ENCODE results near the gene ARSJ.

The ARSJ gene

GRCh38 chr4:113899271-113900070, 80.0 kb downstream of the ARSJ start:
- peak; percentile 42 to 53 for DNase-seq

GRCh38 chr4:113893546-113893945, 85.9 kb downstream of the ARSJ start:
- peak; percentile 4 to 13 for DNase-seq

- DNase-seq, result no peak
Observed at GRCh38 chr4:113888006-113888405, 91.4 kb downstream of the ARSJ start.

- DNase-seq, result no peak
Observed at GRCh38 chr4:113885291-113885690, 94.2 kb downstream of the ARSJ start.

GRCh38 chr4:113884655-113885054, 94.8 kb downstream of the ARSJ start:
- DNase-seq, result no peak

GRCh38 chr4:113882668-113883067, 96.8 kb downstream of the ARSJ start:
- DNase-seq, result no peak

GRCh38 chr4:113881256-113881655, 98.2 kb downstream of the ARSJ start:
- no peak for DNase-seq

GRCh38 chr4:113880240-113881028, 99.0 kb downstream of the ARSJ start:
- DNase-seq, result no peak

- DNase-seq, result no peak
Observed at GRCh38 chr4:113878668-113879067, 100.8 kb downstream of the ARSJ start.

GRCh38 chr4:113874480-113874879, 105.0 kb downstream of the ARSJ start:
- DNase-seq, result no peak

GRCh38 chr4:113873508-113873907, 105.9 kb downstream of the ARSJ start:
- no peak for DNase-seq

- DNase-seq, result no peak
Observed at GRCh38 chr4:113872426-113873260, 106.8 kb downstream of the ARSJ start.

GRCh38 chr4:113871080-113871479, 108.4 kb downstream of the ARSJ start:
- no peak for DNase-seq

- peak in 1 of 2 donors; percentile 2 for DNase-seq
Observed at GRCh38 chr4:113869743-113870375, 109.6 kb downstream of the ARSJ start.

GRCh38 chr4:113866611-113867010, 112.8 kb downstream of the ARSJ start:
- no peak for DNase-seq

GRCh38 chr4:113858924-113859323, 120.5 kb downstream of the ARSJ start:
- no peak for DNase-seq

- DNase-seq, result no peak
Observed at GRCh38 chr4:113851816-113852215, 127.6 kb downstream of the ARSJ start.
